Mesenchymal stem cell (in vitro differentiated cells and primary cell): ENCODE data around the gene KCTD19.
A peak's percentile ranks its signal among the peaks of the same experiment; 100 is the strongest.

ENCODE experiments used
- DNase-seq: peaks from one replicate; pipeline ENCODE4 v3.0.0-alpha.2; 2013
- H2AFZ ChIP-seq: one replicate; pipeline ENCODE4 v1.6.1; 2013; ENCODE audit warnings: low read depth, mild to moderate bottlenecking, control low read depth, inconsistent platforms, low read length, moderate library complexity
- H2AK5ac ChIP-seq: 2 replicates; pipeline ENCODE4 v1.6.1; 2013; ENCODE audit warnings: low read length, moderate library complexity, mild to moderate bottlenecking, inconsistent platforms; ENCODE audit not compliant: severe bottlenecking
- H2BK120ac ChIP-seq: one replicate; pipeline ENCODE4 v1.6.1; 2013; ENCODE audit warnings: low read depth, mild to moderate bottlenecking, inconsistent platforms, low read length, moderate library complexity
- H2BK12ac ChIP-seq, 2 experiments: one replicate each; pipeline ENCODE4 v1.6.1; 2013; ENCODE audit warnings: inconsistent platforms in 2 of 2, low read length in 2 of 2, mild to moderate bottlenecking in 2 of 2, moderate library complexity in 2 of 2, control low read depth in 1 of 2
- H2BK15ac ChIP-seq: one replicate; pipeline ENCODE4 v1.6.1; 2013; ENCODE audit warnings: mild to moderate bottlenecking, low read depth, inconsistent platforms; ENCODE audit not compliant: poor library complexity, severe bottlenecking
- H2BK5ac ChIP-seq: 2 replicates; pipeline ENCODE4 v1.6.1; 2013; ENCODE audit warnings: low read depth, mild to moderate bottlenecking, low read length, control low read depth, inconsistent platforms; ENCODE audit not compliant: poor library complexity, severe bottlenecking
- H3K14ac ChIP-seq, 2 experiments: one replicate each; pipeline ENCODE4 v1.6.1; 2013; ENCODE audit warnings: inconsistent platforms in 2 of 2, low read length in 2 of 2, control low read depth in 1 of 2, mild to moderate bottlenecking in 1 of 2, moderate library complexity in 1 of 2
- H3K18ac ChIP-seq, 2 experiments: one replicate each; pipeline ENCODE4 v1.6.1; 2013; ENCODE audit warnings: inconsistent platforms in 2 of 2, low read length in 2 of 2, control low read depth in 1 of 2, low read depth in 1 of 2, mild to moderate bottlenecking in 1 of 2
- H3K23ac ChIP-seq, 2 experiments: one replicate each; pipeline ENCODE4 v1.6.1; 2013; ENCODE audit warnings: inconsistent platforms in 2 of 2, low read length in 2 of 2, mild to moderate bottlenecking in 2 of 2, moderate library complexity in 2 of 2, control low read depth in 1 of 2
- H3K27ac ChIP-seq: 2 replicates; pipeline ENCODE4 v1.5.1; 2013; ENCODE audit warnings: mild to moderate bottlenecking, moderate library complexity, low read length, control low read depth, inconsistent platforms; ENCODE audit not compliant: poor library complexity, severe bottlenecking
- H3K27me3 ChIP-seq, 2 experiments: 2 replicates each; pipeline versions ENCODE4 v1.6.1 to v1.7.0; 2013; ENCODE audit warnings: low read length in 2 of 2, mild to moderate bottlenecking in 2 of 2, moderate library complexity in 2 of 2, control low read depth in 1 of 2, inconsistent platforms in 1 of 2; ENCODE audit not compliant: control insufficient read depth in 1 of 2, insufficient read depth in 1 of 2
- H3K36me3 ChIP-seq, 2 experiments: 2 replicates each; pipeline versions ENCODE4 v1.6.1 to v1.7.0; 2013; ENCODE audit warnings: low read length in 2 of 2, control low read depth in 1 of 2, inconsistent platforms in 1 of 2, low read depth in 1 of 2, mild to moderate bottlenecking in 1 of 2; ENCODE audit not compliant: insufficient read depth in 2 of 2, control insufficient read depth in 1 of 2
- H3K4ac ChIP-seq, 2 experiments: one replicate each; pipeline ENCODE4 v1.6.1; 2013; ENCODE audit warnings: inconsistent platforms in 2 of 2, low read length in 2 of 2, mild to moderate bottlenecking in 2 of 2, moderate library complexity in 2 of 2, control low read depth in 1 of 2, low read depth in 1 of 2
- H3K4me1 ChIP-seq: 2 replicates; pipeline ENCODE4 v1.6.1; 2013; ENCODE audit warnings: low read depth, low read length, control low read depth; ENCODE audit not compliant: control insufficient read depth, insufficient read depth
- H3K4me2 ChIP-seq: 2 replicates; pipeline ENCODE4 v1.6.1; 2013; ENCODE audit warnings: low read length, mild to moderate bottlenecking, inconsistent platforms; ENCODE audit not compliant: poor library complexity, severe bottlenecking
- H3K4me3 ChIP-seq, 2 experiments: 2 replicates each; pipeline versions ENCODE4 v1.5.1 to v1.7.0; 2013; ENCODE audit warnings: low read length in 2 of 2, mild to moderate bottlenecking in 2 of 2, control low read depth in 1 of 2, low read depth in 1 of 2; ENCODE audit not compliant: insufficient read depth in 1 of 2
- H3K79me1 ChIP-seq: replicated peaks from 2 replicates; pipeline ENCODE4 v1.6.1; 2013; ENCODE audit warnings: mild to moderate bottlenecking, control low read depth, low read length, inconsistent platforms; ENCODE audit not compliant: poor library complexity, severe bottlenecking
- H3K9ac ChIP-seq: 2 replicates; pipeline ENCODE4 v1.7.0; 2013; ENCODE audit warnings: mild to moderate bottlenecking, low read length, moderate library complexity
- H3K9me3 ChIP-seq: 2 replicates; pipeline ENCODE4 v1.7.0; 2013; ENCODE audit warnings: mild to moderate bottlenecking, low read length; ENCODE audit not compliant: control insufficient read depth
- H4K8ac ChIP-seq: one replicate; pipeline ENCODE4 v1.6.1; 2013; ENCODE audit warnings: inconsistent platforms, mild to moderate bottlenecking, low read length, moderate library complexity
- H4K91ac ChIP-seq: one replicate; pipeline ENCODE4 v1.6.1; 2013; ENCODE audit warnings: mild to moderate bottlenecking, low read length, inconsistent platforms
- WGBS: methylation state at CpG from one replicate; pipeline ENCODE4 v1.1.7; 2013; ENCODE audit warnings: mixed read lengths; 5-methylcytosine and 5-hydroxymethylcytosine counted together

KCTD19 gene

GRCh38 chr16:67249178-67250044, 77.1 kb downstream of the KCTD19 start:
- H3K27ac ChIP-seq = no peak overlapping the region
- H3K14ac ChIP-seq = peak overlapping the region in 1 of 2 experiments; percentile 56
- H3K23ac ChIP-seq = peak overlapping the region in 1 of 2 experiments; percentile 78
- peaks cover 8 to 19% of the 10 kb centered on the region in 2 experiments for H3K36me3 ChIP-seq
- H3K9ac ChIP-seq = peak overlapping the region; percentile 86
- peak overlapping the region; percentile 74 for H2BK15ac ChIP-seq
- peaks cover 40% of the 10 kb centered on the region for H3K4me1 ChIP-seq
- peak overlapping the region in 1 of 2 experiments; percentile 37 for H3K4ac ChIP-seq
- peak overlapping the region; percentile 62 for H4K91ac ChIP-seq
- H3K18ac ChIP-seq = peak overlapping the region; percentile 88 to 94
- peak overlapping the region; percentile 96 for H3K4me2 ChIP-seq
- peak overlapping the region; percentile 92 for H4K8ac ChIP-seq
- peak overlapping the region; percentile 70 for H2AFZ ChIP-seq
- WGBS = 16% methylated on average over 21 of the region's 22 CpGs
- peak; percentile 34 for DNase-seq
- peaks cover 0 to 9% of the 10 kb centered on the region in 2 experiments for H3K27me3 ChIP-seq
- H2AK5ac ChIP-seq = peak overlapping the region; percentile 24
- no peak overlapping the region for H2BK5ac ChIP-seq
- H3K79me1 ChIP-seq = peaks cover 2% of the 10 kb centered on the region
- peak overlapping the region; percentile 69 to 87 for H3K4me3 ChIP-seq
- peak overlapping the region; percentile 95 for H2BK120ac ChIP-seq
- H3K9me3 ChIP-seq = no peaks in the 10 kb centered on the region
- H2BK12ac ChIP-seq = peak overlapping the region in 1 of 2 experiments; percentile 45

- peak within 1 kb of the TSS; percentile 84 for H2AFZ ChIP-seq
- no peak within 1 kb of the TSS for H3K27ac ChIP-seq
- no peaks in the 10 kb centered on the region for H3K9me3 ChIP-seq
- H3K4me1 ChIP-seq = peaks cover 46% of the 10 kb centered on the region
- H3K79me1 ChIP-seq = peaks cover 4% of the 10 kb centered on the region
- peak within 1 kb of the TSS in 1 of 2 experiments; percentile 78 for H3K23ac ChIP-seq
- peak within 1 kb of the TSS; percentile 92 for H4K91ac ChIP-seq
- H3K9ac ChIP-seq = peak within 1 kb of the TSS; percentile 86
- peak within 1 kb of the TSS in 1 of 2 experiments; percentile 69 for H3K14ac ChIP-seq
- H3K4ac ChIP-seq = peak within 1 kb of the TSS; percentile 9 to 37
- no peak within 1 kb of the TSS for H2BK5ac ChIP-seq
- peak within 1 kb of the TSS; percentile 69 to 87 for H3K4me3 ChIP-seq
- peak within 1 kb of the TSS; percentile 95 for H2BK120ac ChIP-seq
- peak within 1 kb of the TSS in 1 of 2 experiments; percentile 81 for H2BK12ac ChIP-seq
- H3K4me2 ChIP-seq = peak within 1 kb of the TSS; percentile 96
- peak within 1 kb of the TSS; percentile 88 to 94 for H3K18ac ChIP-seq
- peak within 1 kb of the TSS; percentile 92 for H4K8ac ChIP-seq
- H3K36me3 ChIP-seq = peaks cover 8 to 13% of the 10 kb centered on the region in 2 experiments
- H2AK5ac ChIP-seq = peak within 1 kb of the TSS; percentile 24
- H3K27me3 ChIP-seq = peaks cover 0 to 9% of the 10 kb centered on the region in 2 experiments
- H2BK15ac ChIP-seq = peak within 1 kb of the TSS; percentile 94
- under 1% methylated on average over 73 of the region's 75 CpGs for WGBS
- peak; percentile 41 for DNase-seq
Measured at GRCh38 chr16:67248401-67249177, 78.0 kb downstream of the KCTD19 start, which contains the start of gene SLC9A5. SLC9A5 (plus strand) TSS chr16:67248979; CDS start chr16:67249015, 36 bp downstream.

- H3K27ac ChIP-seq = no peak overlapping the region
- H3K9ac ChIP-seq = peak overlapping the region; percentile 86
- H3K79me1 ChIP-seq = peaks cover 4% of the 10 kb centered on the region
- peaks cover 48% of the 10 kb centered on the region for H3K4me1 ChIP-seq
- H2BK5ac ChIP-seq = no peak overlapping the region
- peak overlapping the region; percentile 92 for H4K8ac ChIP-seq
- H3K36me3 ChIP-seq = peaks cover 8 to 9% of the 10 kb centered on the region in 2 experiments
- H3K27me3 ChIP-seq = peaks cover 0 to 9% of the 10 kb centered on the region in 2 experiments
- H2BK15ac ChIP-seq = peak overlapping the region; percentile 94
- H3K4me2 ChIP-seq = peak overlapping the region; percentile 96
- peak overlapping the region; percentile 84 for H2AFZ ChIP-seq
- peak overlapping the region; percentile 69 to 87 for H3K4me3 ChIP-seq
- peak overlapping the region in 1 of 2 experiments; percentile 67 for H3K23ac ChIP-seq
- H3K14ac ChIP-seq = peak overlapping the region in 1 of 2 experiments; percentile 69
- peak overlapping the region; percentile 88 to 94 for H3K18ac ChIP-seq
- peak overlapping the region; percentile 9 to 29 for H3K4ac ChIP-seq
- WGBS = 18% methylated on average over 7 of the region's 7 CpGs
- no peaks in the 10 kb centered on the region for H3K9me3 ChIP-seq
- H2BK12ac ChIP-seq = peak overlapping the region in 1 of 2 experiments; percentile 81
- H2BK120ac ChIP-seq = peak overlapping the region; percentile 95
- DNase-seq = peak; percentile 35
- H4K91ac ChIP-seq = no peak overlapping the region
- no peak overlapping the region for H2AK5ac ChIP-seq
Measured at GRCh38 chr16:67248073-67248400, 78.5 kb downstream of the KCTD19 start.
